CD4-positive, CD25-positive, alpha-beta regulatory T cell (primary cell): ENCODE results near the gene HDAC1. TPM values are rescaled to one million over a fixed set of nuclear protein-coding genes. Genes with fewer than 3 reads are reported as not detected.

Experiments
- ATAC-seq, 2 donors: fragments of 150-1000 bp; cut with Tn5 transposase; one replicate each; pipeline ENCODE4 v1.10.0; 2021; ENCODE audit warnings: low read depth in 2 of 2, moderate number of reproducible peaks in 2 of 2, moderate library complexity in 1 of 2
- DNase-seq, 3 donors: peaks; one replicate each; pipeline versions ENCODE4 v3.0.0 to v3.0.0-alpha.2; 2012 to 2022; ENCODE audit warnings: mixed read lengths in 1 of 3
- H3K27ac ChIP-seq: one replicate; pipeline ENCODE4 v1.7.0; 2013; ENCODE audit warnings: mild to moderate bottlenecking, low read length; ENCODE audit not compliant: insufficient read depth, poor library complexity, severe bottlenecking
- H3K27me3 ChIP-seq: one replicate; pipeline ENCODE4 v1.7.0; 2013; ENCODE audit warnings: low read length; ENCODE audit not compliant: control insufficient read depth, insufficient read depth
- H3K36me3 ChIP-seq: one replicate; pipeline ENCODE4 v1.7.0; 2013; ENCODE audit warnings: mild to moderate bottlenecking, low read length, moderate library complexity; ENCODE audit not compliant: control insufficient read depth, insufficient read depth
- H3K4me1 ChIP-seq: 2 replicates; pipeline ENCODE4 v1.7.0; 2013; ENCODE audit warnings: mild to moderate bottlenecking, low read length; ENCODE audit not compliant: insufficient read depth, control insufficient read depth, poor library complexity, severe bottlenecking
- H3K4me3 ChIP-seq: one replicate; pipeline ENCODE4 v1.7.0; 2013; ENCODE audit warnings: low read depth, mild to moderate bottlenecking, low read length, moderate library complexity
- H3K9me3 ChIP-seq, 2 experiments: 1 replicate in 1 of 2; 2 replicates in 1 of 2; pipeline ENCODE4 v1.7.0; 2013; ENCODE audit warnings: low read length in 2 of 2, mild to moderate bottlenecking in 1 of 2, moderate library complexity in 1 of 2; ENCODE audit not compliant: control insufficient read depth in 2 of 2
- H3K27ac Mint-ChIP-seq, 3 donors: one replicate each; pipeline ENCODE4 v1.8.0; 2020 to 2022; ENCODE audit warnings: mild to moderate bottlenecking in 3 of 3, mixed read lengths in 3 of 3, moderate library complexity in 2 of 3
- H3K27me3 Mint-ChIP-seq: one replicate; pipeline ENCODE4 v1.8.0; 2022; ENCODE audit warnings: mild to moderate bottlenecking, mixed read lengths
- H3K36me3 Mint-ChIP-seq: one replicate; pipeline ENCODE4 v1.8.0; 2020; ENCODE audit warnings: mixed read lengths
- H3K4me1 Mint-ChIP-seq, 4 donors: one replicate each; pipeline ENCODE4 v1.8.0; 2020 to 2022; ENCODE audit warnings: mixed read lengths in 4 of 4, mild to moderate bottlenecking in 1 of 4
- H3K4me3 Mint-ChIP-seq, 4 donors: one replicate each; pipeline ENCODE4 v1.8.0; 2020 to 2022; ENCODE audit warnings: mild to moderate bottlenecking in 4 of 4, mixed read lengths in 4 of 4, moderate library complexity in 3 of 4
- H3K9me3 Mint-ChIP-seq, 7 donors: one replicate each; pipeline ENCODE4 v1.8.0; 2020 to 2022; ENCODE audit warnings: mixed read lengths in 7 of 7, mild to moderate bottlenecking in 3 of 7, moderate library complexity in 2 of 7
- polyA plus RNA-seq, 4 donors: library from polyadenylated mRNA; unstranded; fragments of 300-500 nt; fragmentation: Illumina TruSeq; gene quantifications; one replicate each; pipeline ENCODE4 v1.2.3, GENCODE V29; 2021
- total RNA-seq: library from RNA; stranded (reverse); gene quantifications from one replicate; pipeline ENCODE4 v1.2.3, GENCODE V29; 2022

The HDAC1 gene
- total and polyA plus RNA-seq, 5 donors from 2014 or later = 98.2 to 150 (median 145) TPM

- H3K27me3 ChIP-seq = no peaks in the 10 kb centered on the region
- H3K9me3 ChIP-seq = no peaks in the 10 kb centered on the region
- peak overlapping the region in 1 of 3 donors; percentile 49 for H3K27ac Mint-ChIP-seq
- peaks cover 21% of the 10 kb centered on the region for H3K36me3 Mint-ChIP-seq
- no peak overlapping the region for H3K4me3 ChIP-seq
- peaks cover 21% of the 10 kb centered on the region for H3K4me1 ChIP-seq
- ATAC-seq (peak; percentile 38 to 49), DNase-seq (peak in 1 of 3 donors; percentile 20)
- no peaks in the 10 kb centered on the region for H3K9me3 Mint-ChIP-seq
- no peak overlapping the region for H3K27ac ChIP-seq
- peaks cover 13% of the 10 kb centered on the region for H3K27me3 Mint-ChIP-seq
- peaks cover 0 to 27% (median 16%) of the 10 kb centered on the region in 4 donors for H3K4me1 Mint-ChIP-seq
- peaks cover 27% of the 10 kb centered on the region for H3K36me3 ChIP-seq
- H3K4me3 Mint-ChIP-seq = peak overlapping the region in 3 of 4 donors; percentile 50 to 77 (median 52)
Measured at GRCh38 chr1:32361674-32362473, 70.0 kb downstream of the HDAC1 start.

DNA sequence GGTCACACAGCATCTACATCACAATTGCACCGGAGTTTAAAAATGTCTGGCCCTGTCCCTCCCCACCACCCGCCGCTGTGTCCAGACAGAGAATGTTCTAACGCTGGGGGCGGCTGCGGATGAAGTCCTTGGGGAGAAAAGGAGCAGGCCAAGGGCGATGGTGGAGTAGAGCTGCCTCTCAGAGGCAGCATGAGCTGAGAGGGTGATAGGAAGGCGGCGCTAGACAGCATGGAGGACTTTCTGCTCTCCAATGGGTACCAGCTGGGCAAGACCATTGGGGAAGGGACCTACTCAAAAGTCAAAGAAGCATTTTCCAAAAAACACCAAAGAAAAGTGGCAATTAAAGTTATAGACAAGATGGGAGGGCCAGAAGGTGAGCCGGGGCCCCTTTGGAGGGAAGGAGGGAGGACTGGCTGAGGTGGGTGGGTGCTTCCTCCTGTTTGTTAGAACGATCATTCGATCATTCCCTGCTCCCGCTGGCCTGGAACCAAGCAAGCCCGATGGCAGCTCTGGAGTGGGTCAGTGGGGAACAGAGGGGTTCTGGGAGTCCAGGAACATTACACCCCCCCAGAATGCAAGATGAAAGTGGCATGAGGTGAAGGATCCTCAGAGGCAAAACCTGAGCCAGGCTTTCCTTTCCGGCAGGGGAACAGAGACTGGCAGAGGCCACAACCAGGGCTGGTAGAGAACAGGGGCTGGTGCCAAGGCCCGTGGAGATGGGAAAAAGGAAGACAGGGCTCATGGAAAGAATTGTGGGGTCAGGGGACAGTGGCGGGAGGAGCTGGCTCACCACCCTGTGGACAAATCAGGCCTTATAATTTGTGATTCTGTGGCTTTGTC lies 70.8 kb downstream of the HDAC1 start, which contains the start of the genes FAM229A and TSSK3:
Gene FAM229A, minus strand, starts transcription at position 12 of the 840 bp plus-strand sequence. CDS start 394 bp downstream, outside the sequence.
Gene TSSK3, plus strand, starts transcription at position 66 of the 840 bp plus-strand sequence. Its CDS starts 163 bp downstream, at position 229.
- Mint-ChIP-seq H3K4me1 (peaks cover 0 to 27% (median 16%) of the 10 kb centered on the region in 4 donors), H3K4me3 (peak within 1 kb of the TSS; percentile 50 to 77 (median 64)), H3K36me3 (peaks cover 21% of the 10 kb centered on the region), H3K9me3 (no peaks in the 10 kb centered on the region), H3K27me3 (peaks cover 13% of the 10 kb centered on the region), H3K27ac (peak within 1 kb of the TSS; percentile 39 to 80 (median 49))
- H3K9me3 ChIP-seq = no peaks in the 10 kb centered on the region
- H3K4me1 ChIP-seq = peaks cover 21% of the 10 kb centered on the region
- H3K36me3 ChIP-seq = peaks cover 35% of the 10 kb centered on the region
- no peak for DNase-seq
- ATAC-seq = no peak
- no peak within 1 kb of the TSS for H3K27ac ChIP-seq
- no peak within 1 kb of the TSS for H3K4me3 ChIP-seq
- no peaks in the 10 kb centered on the region for H3K27me3 ChIP-seq

- peaks cover 21% of the 10 kb centered on the region for H3K36me3 Mint-ChIP-seq
- H3K9me3 Mint-ChIP-seq = no peaks in the 10 kb centered on the region
- Histone ChIP-seq H3K4me3 (no peak overlapping the region), H3K27me3 (no peaks in the 10 kb centered on the region), H3K36me3 (peaks cover 45% of the 10 kb centered on the region), H3K27ac (no peak overlapping the region), H3K4me1 (peaks cover 21% of the 10 kb centered on the region), H3K9me3 (no peaks in the 10 kb centered on the region)
- no peak for ATAC-seq
- peak overlapping the region in 1 of 3 donors; percentile 14 for H3K27ac Mint-ChIP-seq
- no peak for DNase-seq
- H3K4me3 Mint-ChIP-seq = no peak overlapping the region
- H3K4me1 Mint-ChIP-seq = peaks cover 0 to 27% (median 16%) of the 10 kb centered on the region in 4 donors
- H3K27me3 Mint-ChIP-seq = peaks cover 13% of the 10 kb centered on the region
Measured at GRCh38 chr1:32363713-32364112, 71.8 kb downstream of the HDAC1 start.

DNA sequence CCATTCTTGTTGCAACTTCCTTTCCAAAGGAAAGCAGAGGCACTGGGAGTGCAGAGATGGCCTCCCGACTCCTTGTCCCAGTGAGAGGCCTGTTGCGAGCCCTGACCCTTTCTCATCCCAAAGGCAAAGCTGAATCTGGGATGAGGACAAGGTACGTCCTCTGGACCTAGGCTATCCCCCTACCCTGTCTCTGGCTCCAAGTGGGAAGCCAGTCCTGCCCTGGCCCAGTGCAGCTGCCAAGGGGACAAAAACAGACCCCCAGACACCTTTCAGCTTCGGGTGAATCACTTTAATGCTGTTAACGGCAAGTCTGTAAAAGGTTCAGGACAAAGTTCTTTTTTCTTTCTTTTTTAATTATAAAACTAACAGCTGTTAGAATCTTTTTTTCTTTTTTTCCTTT lies 73.0 kb downstream of the HDAC1 start:
- peaks cover 24% of the 10 kb centered on the region for H3K36me3 Mint-ChIP-seq
- H3K4me1 Mint-ChIP-seq = peaks cover 0 to 22% (median 11%) of the 10 kb centered on the region in 4 donors
- no peak overlapping the region for H3K27ac Mint-ChIP-seq
- peaks cover 13% of the 10 kb centered on the region for H3K27me3 Mint-ChIP-seq
- Histone ChIP-seq H3K27ac (no peak overlapping the region), H3K27me3 (no peaks in the 10 kb centered on the region), H3K4me1 (peaks cover 17% of the 10 kb centered on the region), H3K36me3 (peaks cover 54% of the 10 kb centered on the region), H3K4me3 (no peak overlapping the region), H3K9me3 (no peaks in the 10 kb centered on the region)
- ATAC-seq (no peak), DNase-seq (no peak)
- H3K9me3 Mint-ChIP-seq = no peaks in the 10 kb centered on the region
- H3K4me3 Mint-ChIP-seq = no peak overlapping the region

DNA sequence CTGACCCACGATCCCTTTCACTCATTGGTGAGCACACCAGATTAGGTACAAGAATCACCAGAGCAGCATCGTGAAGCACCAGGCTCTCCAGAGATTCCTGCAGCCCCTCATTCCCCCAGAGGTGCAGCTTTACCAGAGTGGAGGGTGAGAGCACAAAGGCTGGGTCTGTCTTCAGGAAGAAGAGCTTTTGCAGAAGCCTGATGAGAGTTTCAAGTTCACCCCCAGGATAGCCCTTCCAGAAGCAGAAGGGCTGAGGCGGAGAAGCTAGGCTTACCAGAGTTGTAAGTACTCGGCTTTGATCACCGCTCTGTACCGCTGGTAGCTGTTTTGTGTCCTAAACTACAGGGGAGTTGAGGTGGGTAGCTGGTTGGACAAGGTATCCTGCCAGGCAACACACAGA lies 73.6 kb downstream of the HDAC1 start:
- H3K9me3 ChIP-seq = no peaks in the 10 kb centered on the region
- no peaks in the 10 kb centered on the region for H3K27me3 ChIP-seq
- ATAC-seq (no peak), DNase-seq (no peak)
- no peak overlapping the region for H3K27ac ChIP-seq
- Mint-ChIP-seq H3K9me3 (no peaks in the 10 kb centered on the region), H3K4me1 (peaks cover 0 to 20% (median 8%) of the 10 kb centered on the region in 4 donors), H3K27ac (peak overlapping the region in 2 of 3 donors; percentile 55 to 71), H3K4me3 (no peak overlapping the region), H3K36me3 (peaks cover 24% of the 10 kb centered on the region), H3K27me3 (peaks cover 12% of the 10 kb centered on the region)
- H3K36me3 ChIP-seq = peaks cover 56% of the 10 kb centered on the region
- peaks cover 14% of the 10 kb centered on the region for H3K4me1 ChIP-seq
- H3K4me3 ChIP-seq = no peak overlapping the region

- no peak overlapping the region for H3K4me3 Mint-ChIP-seq
- no peak for ATAC-seq
- peaks cover 7% of the 10 kb centered on the region for H3K4me1 ChIP-seq
- H3K4me1 Mint-ChIP-seq = peaks cover 10 to 18% (median 15%) of the 10 kb centered on the region in 4 donors
- no peaks in the 10 kb centered on the region for H3K9me3 ChIP-seq
- H3K36me3 ChIP-seq = peaks cover 65% of the 10 kb centered on the region
- peaks cover 22% of the 10 kb centered on the region for H3K36me3 Mint-ChIP-seq
- H3K27me3 ChIP-seq = no peaks in the 10 kb centered on the region
- H3K27ac ChIP-seq = no peak overlapping the region
- H3K27me3 Mint-ChIP-seq = no peaks in the 10 kb centered on the region
- DNase-seq = no peak
- no peak overlapping the region for H3K27ac Mint-ChIP-seq
- H3K4me3 ChIP-seq = no peak overlapping the region
- no peaks in the 10 kb centered on the region for H3K9me3 Mint-ChIP-seq
Measured at GRCh38 chr1:32367912-32368635, 76.2 kb downstream of the HDAC1 start.

- Mint-ChIP-seq H3K9me3 (no peaks in the 10 kb centered on the region), H3K4me1 (peaks cover 11 to 26% (median 19%) of the 10 kb centered on the region in 4 donors), H3K4me3 (no peak overlapping the region), H3K27ac (peak overlapping the region; percentile 65 to 87 (median 82)), H3K27me3 (no peaks in the 10 kb centered on the region), H3K36me3 (peaks cover 28% of the 10 kb centered on the region)
- no peaks in the 10 kb centered on the region for H3K27me3 ChIP-seq
- ATAC-seq (peak; percentile 75), DNase-seq (peak in 2 of 3 donors; percentile 55 to 72)
- H3K9me3 ChIP-seq = no peaks in the 10 kb centered on the region
- H3K36me3 ChIP-seq = peaks cover 71% of the 10 kb centered on the region
- no peak overlapping the region for H3K4me3 ChIP-seq
- H3K27ac ChIP-seq = no peak overlapping the region
- H3K4me1 ChIP-seq = peaks cover 7% of the 10 kb centered on the region
Measured at GRCh38 chr1:32372149-32372756, 80.4 kb downstream of the HDAC1 start.
